GM12872 (cell line): Measurements from ENCODE around the gene NINJ2.

Source experiments
- TF ChIP-seq, protein P1 (sequence below): IDR thresholded peaks from 3 replicates; pipeline ENCODE4 v1.5.1; 2011; ENCODE audit warnings: low read depth, mild to moderate bottlenecking, low read length, moderate library complexity; ENCODE audit not compliant: insufficient read depth

The NINJ2 gene

DNA sequence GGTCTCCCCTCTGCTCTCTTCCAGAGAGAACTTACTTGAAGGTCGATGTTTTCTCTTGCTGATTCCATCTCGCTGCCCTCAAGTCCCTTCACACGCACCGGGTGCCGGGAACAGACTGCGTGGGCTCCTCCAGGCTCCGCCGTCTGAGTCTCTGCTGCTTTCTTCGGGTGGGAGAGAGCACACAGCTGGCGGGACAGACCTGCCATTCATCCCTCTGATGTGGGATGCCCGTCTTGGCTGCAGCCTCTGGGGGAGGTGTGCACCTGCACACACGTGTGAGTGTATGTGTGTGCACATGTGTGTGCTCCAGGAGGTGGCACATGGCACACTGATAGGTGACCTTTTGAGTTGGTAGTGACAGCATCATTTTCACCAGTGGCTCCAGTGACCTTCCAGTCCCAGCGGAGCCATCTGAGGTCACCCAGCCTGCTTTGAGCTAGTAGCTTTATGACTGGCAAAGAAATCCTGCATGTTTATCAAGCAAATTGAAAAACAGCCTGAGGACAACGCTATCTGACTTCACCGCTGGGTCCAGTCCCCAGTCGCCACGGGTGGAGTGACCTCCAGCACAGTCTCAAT, at the start of gene NINJ2:
Gene NINJ2, minus strand, starts transcription at position 153 of the 579 bp plus-strand sequence. Its CDS starts 85 bp downstream, at position 68.
- TF ChIP-seq, protein P1, sequence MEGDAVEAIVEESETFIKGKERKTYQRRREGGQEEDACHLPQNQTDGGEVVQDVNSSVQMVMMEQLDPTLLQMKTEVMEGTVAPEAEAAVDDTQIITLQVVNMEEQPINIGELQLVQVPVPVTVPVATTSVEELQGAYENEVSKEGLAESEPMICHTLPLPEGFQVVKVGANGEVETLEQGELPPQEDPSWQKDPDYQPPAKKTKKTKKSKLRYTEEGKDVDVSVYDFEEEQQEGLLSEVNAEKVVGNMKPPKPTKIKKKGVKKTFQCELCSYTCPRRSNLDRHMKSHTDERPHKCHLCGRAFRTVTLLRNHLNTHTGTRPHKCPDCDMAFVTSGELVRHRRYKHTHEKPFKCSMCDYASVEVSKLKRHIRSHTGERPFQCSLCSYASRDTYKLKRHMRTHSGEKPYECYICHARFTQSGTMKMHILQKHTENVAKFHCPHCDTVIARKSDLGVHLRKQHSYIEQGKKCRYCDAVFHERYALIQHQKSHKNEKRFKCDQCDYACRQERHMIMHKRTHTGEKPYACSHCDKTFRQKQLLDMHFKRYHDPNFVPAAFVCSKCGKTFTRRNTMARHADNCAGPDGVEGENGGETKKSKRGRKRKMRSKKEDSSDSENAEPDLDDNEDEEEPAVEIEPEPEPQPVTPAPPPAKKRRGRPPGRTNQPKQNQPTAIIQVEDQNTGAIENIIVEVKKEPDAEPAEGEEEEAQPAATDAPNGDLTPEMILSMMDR, result no peak

DNA sequence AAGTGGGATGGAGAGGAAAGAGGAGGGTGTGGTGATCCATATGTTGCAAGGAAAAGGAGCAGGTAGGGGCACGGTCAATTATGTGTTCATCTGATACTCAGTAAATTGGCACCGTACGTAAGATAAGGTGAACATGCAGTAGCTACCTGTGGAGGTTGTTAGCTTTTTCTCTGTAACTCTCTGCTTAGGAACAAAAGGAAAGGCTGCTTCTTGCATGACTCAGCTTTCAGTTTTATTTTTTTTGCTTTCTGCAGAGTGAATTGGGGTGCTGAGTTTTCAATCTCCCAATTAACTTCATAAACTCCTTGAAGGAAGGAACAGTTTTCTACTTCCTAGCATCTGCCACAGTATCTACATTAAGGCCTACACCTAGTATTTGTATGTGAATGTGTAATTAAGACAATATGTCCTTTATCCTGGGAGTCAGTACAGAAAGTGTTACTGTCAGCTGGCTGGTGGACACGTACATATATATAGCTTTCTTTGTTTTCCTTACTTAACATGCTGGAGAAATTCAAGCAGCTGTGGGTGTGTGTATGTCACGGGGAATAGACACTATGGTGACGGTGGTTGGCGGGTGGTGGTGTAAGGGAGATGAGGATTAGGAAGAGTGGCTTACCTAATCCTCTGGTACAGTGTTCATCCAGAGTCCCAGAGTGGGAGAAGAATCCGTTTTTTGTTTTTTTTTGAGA, 49.1 kb upstream of the NINJ2 start:
- TF ChIP-seq, protein P1, result no peak

GRCh38 chr12:709455-710020, 46.3 kb upstream of the NINJ2 start:
- TF ChIP-seq, protein P1, result no peak

DNA sequence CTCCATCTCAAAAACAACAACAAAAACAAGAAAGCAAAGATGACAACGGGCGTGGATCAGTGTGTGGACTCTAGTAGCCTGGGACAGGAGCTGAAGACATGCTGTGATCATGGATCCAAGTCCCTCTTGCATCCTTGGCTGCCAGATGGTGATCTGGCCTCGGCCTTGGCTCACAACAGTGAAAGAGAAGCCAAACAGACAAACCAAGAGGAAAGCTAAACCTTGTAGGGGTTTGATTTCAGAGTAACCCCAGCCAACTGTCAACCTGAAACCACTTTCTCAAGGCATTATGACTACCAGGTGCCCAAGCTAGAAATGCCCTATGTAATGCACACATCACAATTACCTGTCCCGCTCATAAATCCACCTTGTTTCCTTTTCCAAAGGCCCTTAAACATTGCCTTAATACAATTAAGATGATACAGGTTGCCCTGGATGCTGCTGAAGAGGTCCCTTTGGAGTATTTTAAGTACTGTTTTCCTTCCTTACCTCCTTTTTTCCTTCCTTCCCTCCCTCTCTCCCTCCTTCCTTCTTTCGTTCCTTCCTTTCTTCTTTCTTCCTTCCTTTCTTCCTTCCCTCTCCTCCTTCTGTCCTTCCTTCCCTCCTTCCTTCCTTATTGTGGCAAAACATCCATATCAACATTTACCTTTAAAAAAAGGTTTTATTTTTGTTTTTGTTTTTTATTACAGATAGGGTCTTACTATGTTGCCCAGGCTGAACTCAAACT, 41.4 kb upstream of the NINJ2 start:
- TF ChIP-seq, protein P1, result no peak

GRCh38 chr12:701896-702539, 38.8 kb upstream of the NINJ2 start:
- TF ChIP-seq, protein P1, result no peak

DNA sequence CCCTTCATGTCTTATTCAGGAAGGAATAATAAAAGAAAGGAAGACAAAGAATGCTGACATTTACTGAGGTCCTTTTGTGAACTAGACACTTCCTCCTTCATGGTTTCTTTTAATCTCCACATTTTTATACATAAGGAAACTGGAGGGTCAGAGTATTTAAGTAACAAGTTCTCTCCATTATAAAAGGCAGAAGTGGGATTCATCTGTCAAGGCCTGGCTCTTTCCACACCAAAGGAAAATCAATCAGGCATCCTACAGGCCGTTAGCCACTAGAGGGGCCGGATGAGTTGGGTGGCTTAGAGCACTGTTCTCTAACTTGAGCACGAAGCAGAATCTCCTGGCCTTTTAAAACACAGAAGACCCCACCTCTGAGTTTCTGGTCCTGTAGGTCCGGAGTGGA, 36.8 kb upstream of the NINJ2 start:
- TF ChIP-seq, protein P1, result no peak

- TF ChIP-seq, protein P1, result no peak
Measured at GRCh38 chr12:697481-697880, 34.2 kb upstream of the NINJ2 start.
